Measurements from ENCODE around the gene FOXL2. TPM values are rescaled to one million over a fixed set of nuclear protein-coding genes. Genes with fewer than 3 reads are reported as not detected.
A peak's percentile ranks its signal among the peaks of the same experiment; 100 is the strongest.

The FOXL2 gene
- total and polyA plus RNA-seq, 2 of the 13 experiments (the other 11 are each of a cell fraction or from before 2014, with no cell fraction given) = not detected

DNA sequence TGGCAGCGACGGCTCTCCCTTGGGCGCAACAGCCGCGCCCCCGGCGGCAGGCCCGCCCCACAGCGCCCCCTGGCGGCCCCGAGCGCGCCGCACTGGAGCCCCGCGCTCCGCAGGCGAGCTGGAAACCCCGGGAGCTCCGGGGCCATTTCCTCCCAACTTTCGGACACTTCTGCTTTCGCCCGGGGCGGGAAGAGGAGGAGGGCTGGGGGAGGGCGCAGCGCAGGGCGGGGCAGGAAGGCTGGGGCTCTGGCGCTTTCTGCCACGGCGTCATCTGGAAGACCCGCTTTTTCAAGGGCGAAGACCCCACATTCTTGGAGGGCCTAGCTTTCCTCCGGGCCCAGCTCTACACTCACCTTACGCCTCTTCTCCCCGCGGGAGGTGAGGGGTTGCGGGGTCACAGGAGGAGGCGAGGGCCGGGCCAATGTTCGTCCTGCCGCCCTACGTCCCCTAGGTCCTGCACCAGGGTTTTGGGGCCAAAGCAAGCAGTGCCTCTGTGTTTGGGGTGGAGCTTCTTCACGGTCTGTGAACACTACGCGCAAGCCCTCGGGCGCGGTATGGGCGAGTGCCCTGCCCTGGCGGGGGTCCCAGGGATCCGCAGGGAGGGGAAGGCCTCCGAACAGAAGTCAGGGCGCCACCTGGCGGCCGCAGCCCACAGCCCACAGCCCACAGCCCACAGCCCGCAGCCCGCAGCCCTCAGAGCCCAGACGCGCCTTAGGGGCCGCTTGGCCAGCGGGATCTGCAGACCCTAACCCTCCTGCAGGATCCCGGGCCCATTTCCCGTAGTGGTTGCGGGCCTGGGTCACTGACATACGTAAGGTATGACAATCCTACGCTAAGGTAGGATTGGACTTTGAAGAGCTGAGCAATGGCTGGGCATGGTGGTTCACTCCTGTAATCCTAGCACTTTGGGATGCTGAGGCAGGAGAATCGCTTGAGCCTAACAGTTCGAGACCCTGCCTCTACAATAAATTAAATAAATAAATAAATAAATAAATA, 31.1 kb downstream of the FOXL2 start:
- Histone ChIP-seq H2AFZ (ENCODE audit: low read length) (no peak overlapping the region), H3K9ac (ENCODE audit: insufficient read depth, low read depth, low read length) (peak overlapping the region; percentile 73), H3K4me1 (ENCODE audit: insufficient read depth, low read length) (peaks cover 15% of the 10 kb centered on the region), H3K36me3 (replicated peaks in 1 of 2; ENCODE audit: control insufficient read depth in 1 of 2, insufficient read depth in 2 of 2, low read length in 2 of 2) (no peaks in the 10 kb centered on the region), H3K4me2 (ENCODE audit: low read depth, low read length) (peak overlapping the region; percentile 78), H3K79me2 (ENCODE audit: insufficient read depth, low read length) (no peaks in the 10 kb centered on the region), H3K4me3 (replicated peaks in 1 of 3; ENCODE audit: insufficient read depth in 1 of 3, low read depth in 2 of 3, low read length in 3 of 3) (peak overlapping the region; percentile 82 to 89 (median 83)), H3K27me3 (ENCODE audit: control insufficient read depth in 1 of 2, insufficient read depth in 2 of 2, low read length in 2 of 2) (no peaks in the 10 kb centered on the region; a peak in 2 of 5 replicates), H4K20me1 (ENCODE audit: insufficient read depth, low read length) (no peaks in the 10 kb centered on the region), H3K27ac (ENCODE audit: extremely low read length, insufficient read depth, low read length) (peak overlapping the region; percentile 83), H3K9me3 (ENCODE audit: low read length) (no peaks in the 10 kb centered on the region)
- ATAC-seq (peak; percentile 94), DNase-seq (ENCODE audit: low spot score) (peak; percentile 76), FAIRE-seq (peak; percentile 34)
- 0% methylated on average over 24 of the region's 68 CpGs for WGBS (ENCODE audit: low lambda C conversion rate)
- in situ Hi-C loops (cut with HindIII; ENCODE audit: extremely low pct_ligation_motif_present, low pct_unique_long_range_greater_than_20kb) = loop anchor here (5.0 kb wide), 4 partner anchors 84 to 434 kb away; partner anchors contain the start of gene PIK3CB
- CTCF ChIA-PET (ENCODE audit: low intra/inter-chr PET ratio, low total read pairs) = interaction anchor here (1.2 to 3.1 kb wide), 5 partner anchors 81 to 436 kb away, joined by 4 to 39 read pairs (median 21); partner anchors contain the start of genes CEP70 and PIK3CB
- intact Hi-C loops (cut with micrococcal nuclease; ENCODE audit: unreplicated experiment) = loop anchor here (1.0 to 2.0 kb wide), 4 partner anchors 53 to 322 kb away; partner anchors contain the start of genes CEP70 and PIK3CB
- POLR2A ChIA-PET = interaction anchor here (0.7 to 4.1 kb wide), 34 partner anchors 13 to 481 kb away, joined by 3 to 57 read pairs (median 4); partner anchors contain the start of genes CEP70, ESYT3, FAIM and PIK3CB
- BruUV-seq (replicated peaks) = no TSS peak
- TF ChIP-seq THYN1 (CRISPR knock-in tag; IDR thresholded peaks at IDR 0.05; ENCODE audit: borderline replicate concordance, low read depth) (0 out of 2 replicates have a peak, but pooled peaks have one; percentile 51), HIVEP1 (CRISPR knock-in tag; IDR thresholded peaks at IDR 0.05) (0 out of 2 replicates have a peak, but pooled peaks have one; percentile 12), ETV5 (CRISPR knock-in tag; IDR thresholded peaks at IDR 0.05; ENCODE audit: borderline replicate concordance) (0 out of 2 replicates have a peak, but pooled peaks have one; percentile 11), ZNF10 (CRISPR knock-in tag; IDR thresholded peaks at IDR 0.05; ENCODE audit: borderline replicate concordance, low read depth) (no peak), SRF (IDR thresholded peaks at IDR 0.05; ENCODE audit: low read depth, low read length) (no peak), ZNF263 (CRISPR knock-in tag; IDR thresholded peaks at IDR 0.05) (no peak), TSC22D2 (CRISPR knock-in tag; IDR thresholded peaks at IDR 0.05; ENCODE audit: borderline replicate concordance) (no peak), ZNF354B (CRISPR knock-in tag; IDR thresholded peaks at IDR 0.05) (peak; percentile 66; the same call in 1 of the 2 replicates), ZNF225 (CRISPR knock-in tag; IDR thresholded peaks at IDR 0.05) (no peak; the same call in 1 of the 2 replicates), CAMTA2 (CRISPR knock-in tag; IDR thresholded peaks at IDR 0.05; ENCODE audit: borderline replicate concordance) (no peak)
- TF ChIP-seq, protein P1, sequence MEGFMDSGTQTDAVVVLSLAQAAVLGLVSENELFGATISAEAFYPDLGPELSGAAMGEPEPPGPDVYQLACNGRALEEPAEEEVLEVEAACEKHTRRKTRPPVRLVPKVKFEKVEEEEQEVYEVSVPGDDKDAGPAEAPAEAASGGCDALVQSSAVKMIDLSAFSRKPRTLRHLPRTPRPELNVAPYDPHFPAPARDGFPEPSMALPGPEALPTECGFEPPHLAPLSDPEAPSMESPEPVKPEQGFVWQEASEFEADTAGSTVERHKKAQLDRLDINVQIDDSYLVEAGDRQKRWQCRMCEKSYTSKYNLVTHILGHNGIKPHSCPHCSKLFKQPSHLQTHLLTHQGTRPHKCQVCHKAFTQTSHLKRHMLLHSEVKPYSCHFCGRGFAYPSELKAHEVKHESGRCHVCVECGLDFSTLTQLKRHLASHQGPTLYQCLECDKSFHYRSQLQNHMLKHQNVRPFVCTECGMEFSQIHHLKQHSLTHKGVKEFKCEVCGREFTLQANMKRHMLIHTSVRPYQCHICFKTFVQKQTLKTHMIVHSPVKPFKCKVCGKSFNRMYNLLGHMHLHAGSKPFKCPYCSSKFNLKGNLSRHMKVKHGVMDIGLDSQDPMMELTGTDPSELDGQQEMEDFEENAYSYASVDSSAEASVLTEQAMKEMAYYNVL (CRISPR knock-in tag; IDR thresholded peaks at IDR 0.05; ENCODE audit: borderline replicate concordance) = peak; percentile 21; the same call in 1 of the 2 replicates
- TF ChIP-seq, protein P2, sequence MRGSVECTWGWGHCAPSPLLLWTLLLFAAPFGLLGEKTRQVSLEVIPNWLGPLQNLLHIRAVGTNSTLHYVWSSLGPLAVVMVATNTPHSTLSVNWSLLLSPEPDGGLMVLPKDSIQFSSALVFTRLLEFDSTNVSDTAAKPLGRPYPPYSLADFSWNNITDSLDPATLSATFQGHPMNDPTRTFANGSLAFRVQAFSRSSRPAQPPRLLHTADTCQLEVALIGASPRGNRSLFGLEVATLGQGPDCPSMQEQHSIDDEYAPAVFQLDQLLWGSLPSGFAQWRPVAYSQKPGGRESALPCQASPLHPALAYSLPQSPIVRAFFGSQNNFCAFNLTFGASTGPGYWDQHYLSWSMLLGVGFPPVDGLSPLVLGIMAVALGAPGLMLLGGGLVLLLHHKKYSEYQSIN (CRISPR knock-in tag; IDR thresholded peaks at IDR 0.05; ENCODE audit: borderline replicate concordance) = no peak
- TF ChIP-seq, protein P3, sequence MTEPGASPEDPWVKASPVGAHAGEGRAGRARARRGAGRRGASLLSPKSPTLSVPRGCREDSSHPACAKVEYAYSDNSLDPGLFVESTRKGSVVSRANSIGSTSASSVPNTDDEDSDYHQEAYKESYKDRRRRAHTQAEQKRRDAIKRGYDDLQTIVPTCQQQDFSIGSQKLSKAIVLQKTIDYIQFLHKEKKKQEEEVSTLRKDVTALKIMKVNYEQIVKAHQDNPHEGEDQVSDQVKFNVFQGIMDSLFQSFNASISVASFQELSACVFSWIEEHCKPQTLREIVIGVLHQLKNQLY (CRISPR knock-in tag; IDR thresholded peaks at IDR 0.05) = no peak
